LNCaP clone FGC (cell line): ENCODE results near the gene UBTD1.

ENCODE experiments used
- DNase-seq: peaks from one replicate; pipeline ENCODE4 v3.0.0-alpha.2; 2011; ENCODE audit warnings: low read depth
- H3K4me3 ChIP-seq: 2 replicates; pipeline ENCODE4 v1.5.1; 2011; ENCODE audit warnings: mild to moderate bottlenecking, low read depth, low read length, control low read depth
- CTCF ChIP-seq: IDR thresholded peaks from 2 replicates; pipeline ENCODE4 v1.5.1; 2012; ENCODE audit warnings: mild to moderate bottlenecking; ENCODE audit not compliant: control insufficient read depth, insufficient read depth; ENCODE audit errors: extremely low read depth

UBTD1 gene

GRCh38 chr10:97497572-97498075, 1.1 kb upstream of the UBTD1 start:
- no peak for TF ChIP-seq CTCF
- H3K4me3 ChIP-seq, result peak overlapping the region; percentile 100
- DNase-seq, result peak; percentile 56

- H3K4me3 ChIP-seq, result peak within 1 kb of the TSS; percentile 100
- no peak for TF ChIP-seq CTCF
- peak; percentile 87 for DNase-seq
These were observed 466 bp upstream of the UBTD1 start, which contains the start of gene MMS19 for GRCh38 chr10:97498076-97498840. Gene MMS19 (minus strand): TSS chr10:97498422. CDS start chr10:97498384, 38 bp downstream.

GRCh38 chr10:97499561-97500296, 1.0 kb downstream of the UBTD1 start:
- no peak for TF ChIP-seq CTCF
- H3K4me3 ChIP-seq, result peak overlapping the region; percentile 100
- DNase-seq, result no peak

GRCh38 chr10:97500297-97500575, 1.5 kb downstream of the UBTD1 start:
- TF ChIP-seq CTCF, result no peak
- H3K4me3 ChIP-seq, result no peak overlapping the region
- no peak for DNase-seq

- DNase-seq, result no peak
- no peak for TF ChIP-seq CTCF
- H3K4me3 ChIP-seq, result no peak overlapping the region
These were observed 4.2 kb downstream of the UBTD1 start for GRCh38 chr10:97502916-97503315.

- no peak for TF ChIP-seq CTCF
- DNase-seq, result no peak
- no peak overlapping the region for H3K4me3 ChIP-seq
These were observed 4.7 kb downstream of the UBTD1 start for GRCh38 chr10:97503406-97503805.
